Heart right ventricle (tissue), 16 donors: ENCODE data around the gene COLEC12. TPM values are rescaled to one million over a fixed set of nuclear protein-coding genes. Genes with fewer than 3 reads are reported as not detected.
A peak's percentile ranks its signal among the peaks of the same experiment; 100 is the strongest.

Experiments
- ATAC-seq, 8 donors: fragments of 200-7000 bp; cut with Tn5 transposase; one replicate each; pipeline ENCODE4 v1.9.1; 2020; ENCODE audit warnings: mild to moderate bottlenecking in 8 of 8, moderate library complexity in 8 of 8, moderate number of reproducible peaks in 1 of 8
- DNase-seq, 2 donors: peaks; one replicate each; pipeline ENCODE4 v3.0.0-alpha.2; 2020
- H3K27ac ChIP-seq, 10 donors: fragments of 200-600 bp; sonication (generic) in 2 of 10; one replicate each; pipeline versions ENCODE4 v1.5.0 to v1.8.0; 2020 to 2022; ENCODE audit warnings: mild to moderate bottlenecking in 3 of 10
- H3K27me3 ChIP-seq, 7 donors: fragments of 200-600 bp; one replicate each; pipeline ENCODE4 v1.8.0; 2021 to 2022; ENCODE audit warnings: mild to moderate bottlenecking in 2 of 7
- H3K36me3 ChIP-seq, 9 donors: fragments of 200-600 bp; sonication (generic) in 1 of 9; one replicate each; pipeline versions ENCODE4 v1.5.0 to v1.8.0; 2020 to 2022; ENCODE audit warnings: mild to moderate bottlenecking in 2 of 9
- H3K4me1 ChIP-seq, 9 donors: fragments of 200-600 bp; sonication (generic) in 1 of 9; one replicate each; pipeline versions ENCODE4 v1.5.0 to v1.8.0; 2020 to 2022; ENCODE audit warnings: mild to moderate bottlenecking in 4 of 9
- H3K4me3 ChIP-seq, 10 donors: fragments of 200-600 bp; sonication (generic) in 2 of 10; one replicate each; pipeline versions ENCODE4 v1.5.0 to v1.8.0; 2020 to 2022; ENCODE audit warnings: mild to moderate bottlenecking in 7 of 10, moderate library complexity in 2 of 10
- H3K9me3 ChIP-seq, 11 donors: fragments of 200-600 bp in 10 of 11; sonication (generic) in 2 of 11; one replicate each; pipeline versions ENCODE4 v1.5.0 to v1.8.0; 2013 to 2022; ENCODE audit warnings: mild to moderate bottlenecking in 2 of 11, control low read depth in 1 of 11, moderate library complexity in 1 of 11
- CTCF ChIP-seq, 9 donors: fragments of 200-600 bp; sonication (generic) in 2 of 9; IDR thresholded peaks; one replicate each; pipeline versions ENCODE4 v1.5.0 to v1.8.0; 2021 to 2022; ENCODE audit warnings: antibody characterized with exemption in 9 of 9, mild to moderate bottlenecking in 5 of 9, moderate library complexity in 1 of 9
- WGBS, 2 donors: extraction: QIAGEN DNeasy Blood & Tissue Kit; methylation state at CpG; one replicate each; pipeline ENCODE4 v1.1.7; 2013; ENCODE audit warnings: inconsistent platforms in 1 of 2; 5-methylcytosine and 5-hydroxymethylcytosine counted together
- intact Hi-C, 10 donors: fragments of 100-400 bp; cut with DNase I; formaldehyde crosslinking; loops; one replicate each; pipeline versions ENCODE4 v1.11.1 to v1.14.2; 2022
- polyA plus RNA-seq, 2 donors: library from polyadenylated mRNA; stranded (reverse); fragments of 200-250 nt; gene quantifications; one replicate each; pipeline ENCODE4 v1.2.3, GENCODE V29; 2013
- total RNA-seq, 10 donors: library from RNA; stranded (reverse); fragmentation: NEBNext Ultra II Directional in 3 of 10; extraction: Animal tissue kit (Norgen Biotek cat#: 25700) in 3 of 10; gene quantifications; one replicate each; pipeline versions ENCODE4 v1.2.1 to v1.2.4, GENCODE V29; 2021 to 2023
- donor health status: Arrhythmogenic right ventricular cardiomyopathy.
- donor health status: ischemic (EF 13 %, LVEDD 7.1; RV severe dilation, severe dysfunction).
- donor health status: healthy with polysubstance abuse.
- donor health status: DM: no; HTN: yes; CAD: no.
- donor health status: DM: no; HTN: no; CAD: no.
- donor health status: ischemic (EF 25% LVEDD 6.9; RV normal size, moderate dysfunction).
- donor health status: ischemic (EF 25% LVEDD 5.7; RV mildly dilated, moderate dysfunction).
- donor health status: healthy.
- donor health status: DM: yes; HTN: yes; CAD: no.
- donor health status: Ischemic cardiomyopathy.
- donor health status: ischemic (EF 35%, LVEDD 5.7; RV mildly dilated, moderate dysfunction).
- donor health status: nonischemic (EF 11% LVEDD 7.7; RV severe dilation, severe dysfunction).
- donor health status: DM: yes; HTN: yes; CAD: no.
- donor health status: PGD.
- donor health status: ischemic (EF 29% LVEDD 5.4; RV normal size, mild dysfunction).
- donor health status: nonischemic (EF 23%, LVEDD 6.1; RV moderate dilation, normal function).

Gene COLEC12
- total and polyA plus RNA-seq, 12 donors, result 2.8 to 15.4 (median 6.2) TPM

- Histone ChIP-seq H3K36me3 (no peaks in the 10 kb centered on the region), H3K4me3 (no peak overlapping the region), H3K4me1 (peaks cover 2 to 38% (median 23%) of the 10 kb centered on the region in 9 donors), H3K27me3 (no peaks in the 10 kb centered on the region), H3K27ac (no peak overlapping the region), H3K9me3 (no peaks in the 10 kb centered on the region)
- DNase-seq (no peak), ATAC-seq (no peak)
- 87 to 91% methylated on average over 3 of the region's 3 CpGs for WGBS, 2 donors
- intact Hi-C loops, result no loop called here
- TF ChIP-seq CTCF (IDR thresholded peaks at IDR 0.05), result no peak
Measured at GRCh38 chr18:420661-421246, 79.7 kb downstream of the COLEC12 start.

- Histone ChIP-seq H3K4me3 (no peak overlapping the region), H3K4me1 (peaks cover 0 to 38% (median 13%) of the 10 kb centered on the region in 9 donors), H3K36me3 (no peaks in the 10 kb centered on the region), H3K27me3 (no peaks in the 10 kb centered on the region), H3K27ac (no peak overlapping the region), H3K9me3 (no peaks in the 10 kb centered on the region)
- ATAC-seq (no peak), DNase-seq (no peak)
- TF ChIP-seq CTCF (IDR thresholded peaks at IDR 0.05), result no peak
- intact Hi-C loops, result loop anchor here in 1 of 10 donors (10.0 kb wide), 1 partner anchor 55 kb away; no protein-coding TSS in a partner anchor
- WGBS, 2 donors, result 83 to 88% methylated on average over 5 of the region's 5 CpGs
Measured at GRCh38 chr18:419541-420175, 80.8 kb downstream of the COLEC12 start.

GRCh38 chr18:417495-417894 is 83.0 kb downstream of the COLEC12 start:
- DNase-seq (peak in 1 of 2 donors; percentile 40), ATAC-seq (peak; percentile 13 to 87 (median 80))
- Histone ChIP-seq H3K4me3 (no peak overlapping the region), H3K27me3 (no peaks in the 10 kb centered on the region), H3K27ac (peak overlapping the region in 7 of 10 donors; percentile 22 to 67 (median 36)), H3K4me1 (peaks cover 0 to 34% (median 7%) of the 10 kb centered on the region in 9 donors), H3K9me3 (no peaks in the 10 kb centered on the region), H3K36me3 (no peaks in the 10 kb centered on the region)
- 58 to 69% methylated on average over 5 of the region's 5 CpGs for WGBS, 2 donors
- intact Hi-C loops, result loop anchor here in 1 of 10 donors (10.0 kb wide), 1 partner anchor 53 kb away; no protein-coding TSS in a partner anchor
- TF ChIP-seq CTCF (IDR thresholded peaks at IDR 0.05), result no peak

- H3K27me3 ChIP-seq, result no peaks in the 10 kb centered on the region
- H3K4me3 ChIP-seq, result no peak overlapping the region
- 91 to 97% methylated on average over 1 of the region's 1 CpG for WGBS, 2 donors
- no peak for TF ChIP-seq CTCF (IDR thresholded peaks at IDR 0.05)
- no peaks in the 10 kb centered on the region for H3K36me3 ChIP-seq
- DNase-seq (no peak), ATAC-seq (no peak)
- peak overlapping the region in 6 of 10 donors; percentile 22 to 67 (median 44) for H3K27ac ChIP-seq
- H3K9me3 ChIP-seq, result peaks cover 0 to 6% (median 0%) of the 10 kb centered on the region in 11 donors
- intact Hi-C loops, result loop anchor here in 1 of 10 donors (10.0 kb wide), 1 partner anchor 52 kb away; no protein-coding TSS in a partner anchor
- peaks cover 0 to 34% (median 7%) of the 10 kb centered on the region in 9 donors for H3K4me1 ChIP-seq
Measured at GRCh38 chr18:416930-417329, 83.6 kb downstream of the COLEC12 start.
